Motor neuron (in vitro differentiated cells): ENCODE measurements around the gene SPATA16. TPM values are rescaled to one million over a fixed set of nuclear protein-coding genes. Genes with fewer than 3 reads are reported as not detected.

Experiments
- ATAC-seq, 8 experiments: fragments of 200-7000 bp; cut with Tn5 transposase; replicated peaks in 6 of 8; 2 replicates each; pipeline ENCODE4 v1.8.0; 2021; ENCODE audit warnings: mild to moderate bottlenecking in 8 of 8, moderate library complexity in 8 of 8
- H3K27ac ChIP-seq, 2 donors: fragments of 250-450 bp; sonication (Bioruptor Pico); 2 replicates each; pipeline ENCODE4 v1.9.0; 2021; ENCODE audit warnings: antibody characterized with exemption in 2 of 2, mild to moderate bottlenecking in 2 of 2, moderate library complexity in 1 of 2
- H3K4me1 ChIP-seq, 2 donors: fragments of 250-450 bp; sonication (Bioruptor Pico); replicated peaks in 1 of 2; 2 replicates each; pipeline ENCODE4 v1.6.1; 2021; ENCODE audit warnings: antibody characterized with exemption in 2 of 2, mild to moderate bottlenecking in 2 of 2, moderate library complexity in 1 of 2
- H3K4me3 ChIP-seq, 5 donors: fragments of 250-450 bp; sonication (Bioruptor Pico); 2 replicates each; pipeline ENCODE4 v1.9.0; 2021; ENCODE audit warnings: antibody characterized with exemption in 5 of 5, mild to moderate bottlenecking in 5 of 5, moderate library complexity in 4 of 5
- WGBS, 10 experiments: fragments of 450-650 bp; shearing (Covaris generic); methylation state at CpG; one replicate each; pipeline ENCODE4 v1.0.0; 2022; 5-methylcytosine and 5-hydroxymethylcytosine counted together
- in situ Hi-C, 9 experiments: fragments of 400-800 bp; cut with MboI; loops; one replicate each; pipeline ENCODE4 v1.15.0; 2021; ENCODE audit warnings: low sequenced_read_pairs in 9 of 9, low pct_unique_long_range_greater_than_20kb in 2 of 9; ENCODE audit not compliant: unreplicated experiment in 9 of 9
- total RNA-seq, 8 experiments: library from RNA; unstranded; fragments of 300-600 nt; gene quantifications; 2 replicates each; pipeline versions ENCODE4 v1.2.3 to v1.2.4, GENCODE V29; 2022

SPATA16 gene
- total RNA-seq, 8 experiments from 2014 or later = 0.11 to 0.14 TPM; not detected in 6

DNA sequence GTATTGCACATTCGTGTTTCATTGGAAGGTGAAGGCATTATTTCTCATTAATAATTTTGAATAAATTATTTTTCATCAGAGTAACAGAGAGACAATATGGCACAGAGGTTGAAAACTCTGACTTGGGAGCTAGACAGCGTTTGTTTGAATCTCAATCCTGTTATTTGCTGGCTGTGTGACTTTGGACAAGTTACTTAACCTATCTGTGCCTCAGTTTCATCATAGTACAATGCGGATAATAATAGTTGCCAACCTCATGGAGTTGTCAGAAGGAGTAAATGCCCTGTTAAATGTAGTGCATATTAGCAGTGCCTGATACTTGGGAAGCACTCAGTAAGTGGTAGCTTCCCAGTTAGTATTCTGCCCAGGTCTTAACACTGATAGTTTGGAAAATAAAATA lies 151.7 kb downstream of the SPATA16 start:
- no peak for ATAC-seq
- H3K4me3 ChIP-seq = no peak overlapping the region
- 0 to 100% (median 89%) methylated on average over 1 to 3 of the region's 3 CpGs; no CpG with 5 or more reads in 1 of the 10 experiments for WGBS, 10 experiments
- peaks cover 5 to 14% of the 10 kb centered on the region in 2 donors for H3K4me1 ChIP-seq
- H3K27ac ChIP-seq = no peak overlapping the region
- in situ Hi-C loops = no loop called here

DNA sequence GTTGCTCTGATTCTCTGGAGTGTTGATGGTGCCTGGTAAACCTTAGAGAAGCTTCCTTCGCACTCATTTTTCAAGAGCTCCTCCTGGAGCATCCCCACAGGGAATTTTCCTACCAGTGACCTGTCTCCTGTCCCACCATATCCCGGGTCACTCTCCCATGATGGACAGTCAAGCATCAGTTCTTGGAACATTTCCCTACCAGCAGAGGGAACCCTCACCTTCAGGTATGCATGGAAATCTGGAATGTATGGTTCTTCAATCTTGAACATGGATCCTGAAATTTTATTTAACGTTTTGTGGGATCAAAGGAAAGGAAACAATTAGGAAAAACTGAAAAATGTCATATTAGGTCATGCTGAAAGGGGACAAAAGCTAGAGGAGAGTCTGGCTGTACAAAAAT lies 153.8 kb downstream of the SPATA16 start:
- no peak overlapping the region for H3K27ac ChIP-seq
- H3K4me1 ChIP-seq = peaks cover 5 to 24% of the 10 kb centered on the region in 2 donors
- in situ Hi-C loops = no loop called here
- ATAC-seq = no peak
- H3K4me3 ChIP-seq = no peak overlapping the region
- 0 to 81% (median 47%) methylated on average over 1 to 3 of the region's 3 CpGs for WGBS, 10 experiments

DNA sequence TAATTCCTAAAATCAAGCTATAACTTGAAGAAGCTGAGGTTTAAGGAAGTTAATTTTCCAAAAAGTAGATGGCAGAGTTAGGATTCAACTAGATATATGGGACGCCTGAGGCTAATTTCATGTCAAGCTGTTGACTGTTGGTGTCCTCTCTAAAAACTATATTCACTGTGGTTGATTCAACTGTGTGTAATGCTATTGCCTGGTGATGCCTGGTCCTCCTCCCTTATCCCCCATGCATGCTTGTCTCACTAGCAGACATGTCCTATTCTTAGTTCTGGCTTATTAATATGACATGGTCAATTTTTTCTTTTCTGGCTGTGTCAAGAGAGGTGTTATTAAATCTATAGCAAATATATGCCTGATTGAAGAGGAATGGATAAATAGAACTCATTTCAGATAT lies 156.1 kb downstream of the SPATA16 start:
- Histone ChIP-seq H3K4me1 (peaks cover 0 to 17% of the 10 kb centered on the region in 2 donors), H3K4me3 (no peak overlapping the region), H3K27ac (no peak overlapping the region)
- 0 to 100% (median 86%) methylated on average over 1 of the region's 1 CpG; no CpG with 5 or more reads in 5 of the 10 experiments for WGBS, 10 experiments
- in situ Hi-C loops = no loop called here
- no peak for ATAC-seq

DNA sequence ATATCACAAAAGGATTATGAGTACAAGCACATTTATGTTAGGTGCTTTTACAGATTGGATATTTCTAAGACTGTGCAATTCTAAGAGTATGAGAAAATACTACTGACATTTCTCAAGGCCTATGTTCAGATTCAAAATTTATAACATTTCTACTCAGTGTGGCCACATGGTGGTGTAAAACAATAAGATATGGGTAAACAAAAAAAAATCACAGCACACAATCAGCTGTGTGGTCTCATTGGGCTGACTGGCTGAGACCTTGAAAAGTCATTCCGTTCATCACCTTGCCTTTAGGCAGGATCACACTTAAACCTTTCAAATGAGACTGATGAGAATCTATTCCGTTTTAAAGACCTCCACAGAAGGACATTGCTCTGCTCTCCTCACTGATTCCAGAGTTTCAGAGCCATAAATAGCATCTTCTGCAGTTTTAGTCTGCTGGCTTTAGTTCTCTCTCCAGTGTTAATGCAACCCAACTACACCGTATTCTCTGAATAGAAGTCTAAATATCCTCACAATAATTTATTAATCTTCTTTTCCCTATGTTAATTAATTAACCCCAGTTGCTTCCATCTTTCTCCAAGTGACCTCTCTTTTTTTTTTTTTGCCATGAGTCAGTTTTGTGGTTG lies 158.2 kb downstream of the SPATA16 start:
- peak in 7 of 8 experiments; percentile 32 to 60 (median 48) for ATAC-seq
- WGBS, 10 experiments = 0 to 92% (median 64%) methylated on average over 2 to 3 of the region's 3 CpGs

DNA sequence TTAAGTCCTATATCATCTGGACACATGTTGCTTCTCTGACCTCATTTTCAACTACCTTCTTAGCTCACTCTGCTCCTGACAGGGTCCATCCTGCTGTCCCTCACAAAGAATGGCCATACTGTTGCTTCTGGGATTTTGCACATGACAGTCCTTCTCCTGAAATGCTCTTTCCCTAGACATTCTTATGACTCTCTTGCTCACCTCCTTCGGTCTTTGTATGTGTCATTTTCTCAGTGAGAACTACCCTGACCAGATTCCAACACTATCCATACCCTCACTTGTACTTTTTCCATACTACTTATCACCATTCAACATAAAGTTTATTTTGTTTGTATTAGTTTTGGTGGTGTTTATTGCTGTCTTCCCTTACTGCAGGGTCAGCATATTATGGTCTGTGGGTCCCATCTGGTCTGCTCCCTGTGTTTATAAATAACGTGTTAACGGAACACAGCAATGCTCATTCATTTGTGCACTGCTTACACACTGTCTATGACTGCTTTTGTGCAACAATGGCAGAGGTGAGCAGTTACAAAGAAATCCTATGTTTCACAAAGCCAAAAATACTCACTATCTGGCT lies 159.5 kb downstream of the SPATA16 start:
- no peak overlapping the region for H3K27ac ChIP-seq
- ATAC-seq = no peak
- in situ Hi-C loops = no loop called here
- no peak overlapping the region for H3K4me3 ChIP-seq
- H3K4me1 ChIP-seq = peaks cover 0 to 17% of the 10 kb centered on the region in 2 donors
- 0 to 100% (median 85%) methylated on average over 1 to 3 of the region's 3 CpGs; no CpG with 5 or more reads in 1 of the 10 experiments for WGBS, 10 experiments

More for the DNA sequence above, 158.2 kb downstream of the SPATA16 start:
- H3K27ac ChIP-seq = no peak overlapping the region
- in situ Hi-C loops = no loop called here
- H3K4me1 ChIP-seq = peaks cover 0 to 17% of the 10 kb centered on the region in 2 donors
- no peak overlapping the region for H3K4me3 ChIP-seq

DNA sequence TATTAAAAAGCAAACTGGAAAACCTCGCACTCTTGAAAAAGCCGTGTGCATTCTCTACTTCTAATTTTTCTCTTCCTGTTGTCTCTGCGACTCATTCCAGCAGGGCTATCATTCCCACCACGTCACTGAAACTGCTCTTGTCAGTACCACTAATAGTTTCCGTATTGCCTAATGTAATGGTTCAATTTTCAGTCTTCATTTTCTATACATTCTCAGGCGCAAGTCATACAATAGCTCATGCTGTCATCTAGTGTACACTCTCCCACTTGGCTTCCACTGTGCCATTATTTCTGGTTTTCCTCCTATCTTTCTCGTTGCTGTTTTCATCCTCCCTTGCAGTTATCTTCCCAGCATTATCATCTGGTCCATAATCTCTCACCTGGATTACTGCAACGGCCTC lies 160.2 kb downstream of the SPATA16 start:
- Histone ChIP-seq H3K4me1 (peaks cover 0 to 17% of the 10 kb centered on the region in 2 donors), H3K4me3 (no peak overlapping the region), H3K27ac (no peak overlapping the region)
- in situ Hi-C loops = no loop called here
- no peak for ATAC-seq
- WGBS, 10 experiments = 19 to 97% (median 84%) methylated on average over 5 to 8 of the region's 8 CpGs

DNA sequence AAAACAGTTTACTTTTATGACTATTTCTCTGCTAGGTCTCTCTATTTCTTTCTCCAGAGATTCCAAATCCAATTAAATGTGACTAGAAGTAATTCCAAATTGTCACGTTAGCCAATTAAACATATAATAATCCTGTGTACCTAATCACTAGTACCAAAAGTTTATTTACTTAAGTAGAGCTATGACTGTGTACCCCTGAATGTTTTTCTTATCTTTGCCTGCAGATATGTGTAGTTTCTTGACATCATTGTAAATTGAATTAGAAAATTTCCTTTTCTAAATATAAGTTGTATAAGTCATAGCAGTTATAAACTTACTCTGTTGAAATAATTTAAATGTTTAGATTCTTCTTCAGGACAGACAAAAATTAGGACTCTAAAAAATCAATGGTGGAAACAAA lies 163.3 kb downstream of the SPATA16 start:
- Histone ChIP-seq H3K27ac (no peak overlapping the region), H3K4me1 (peaks cover 0 to 10% of the 10 kb centered on the region in 2 donors), H3K4me3 (no peak overlapping the region)
- in situ Hi-C loops = no loop called here
- ATAC-seq = no peak
- WGBS, 10 experiments = 0 to 100% (median 100%) methylated on average over 1 of the region's 1 CpG; no CpG with 5 or more reads in 2 of the 10 experiments

DNA sequence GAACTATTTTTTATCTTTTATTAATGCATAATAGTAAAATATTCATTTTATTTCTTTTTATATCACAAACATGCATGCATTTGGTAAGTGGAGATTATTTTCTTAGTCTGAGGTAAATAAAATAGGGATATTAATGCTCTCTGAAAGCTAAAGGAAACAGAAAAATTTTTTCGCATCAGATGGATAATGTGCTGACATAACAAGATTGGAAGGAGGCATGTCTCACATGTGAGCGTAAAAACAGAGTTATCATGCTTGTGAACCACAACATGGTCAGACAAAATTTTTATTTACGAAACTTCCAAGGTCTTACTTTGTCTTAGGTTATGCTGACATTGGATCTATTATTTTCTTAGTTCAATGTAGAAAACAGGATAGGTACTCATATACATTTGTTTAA lies 166.1 kb downstream of the SPATA16 start:
- Histone ChIP-seq H3K4me1 (no peaks in the 10 kb centered on the region), H3K27ac (no peak overlapping the region), H3K4me3 (no peak overlapping the region)
- no peak for ATAC-seq
- WGBS, 10 experiments = 15 to 100% (median 79%) methylated on average over 2 to 3 of the region's 3 CpGs
- in situ Hi-C loops = no loop called here

DNA sequence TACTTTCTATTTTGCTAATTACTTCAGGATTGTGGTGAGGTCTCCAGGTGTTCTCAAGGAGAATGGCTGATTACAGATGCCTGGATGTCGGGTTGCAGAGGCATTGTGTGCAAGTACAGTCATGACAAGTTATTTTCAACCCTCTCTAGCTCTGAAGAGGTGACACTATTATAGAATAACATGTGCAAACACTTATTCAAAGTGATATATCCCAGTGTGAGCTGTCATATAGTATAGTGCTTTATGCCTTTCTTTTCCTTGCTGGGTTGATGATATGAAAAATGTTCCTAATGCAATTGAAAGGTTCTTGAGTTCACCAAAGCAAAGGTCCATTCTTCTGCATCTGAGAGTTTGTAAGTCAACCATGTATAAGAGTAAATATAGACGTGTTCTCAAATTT lies 167.2 kb downstream of the SPATA16 start:
- 0 to 89% (median 40%) methylated on average over 1 to 2 of the region's 2 CpGs; no CpG with 5 or more reads in 3 of the 10 experiments for WGBS, 10 experiments
- in situ Hi-C loops = no loop called here
- ATAC-seq = no peak

DNA sequence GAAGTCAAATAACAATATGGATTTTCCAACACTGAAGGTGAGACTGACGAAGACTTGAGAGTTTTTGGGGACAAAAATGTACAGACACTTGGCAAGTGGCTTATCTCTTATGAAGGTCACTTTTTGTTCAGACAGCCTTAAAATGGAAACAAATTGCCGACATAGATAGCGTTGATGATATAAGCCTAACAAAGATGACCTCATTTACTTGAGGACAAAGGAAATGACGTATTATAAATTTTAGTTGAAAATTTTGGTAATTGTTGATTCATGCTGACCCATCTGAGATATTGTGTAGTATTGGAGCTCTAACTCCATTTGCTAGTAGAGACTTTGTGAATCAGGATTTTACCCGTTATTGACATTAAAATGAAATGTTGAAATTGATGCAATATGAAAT lies 168.3 kb downstream of the SPATA16 start:
- no peak for ATAC-seq
- Histone ChIP-seq H3K27ac (no peak overlapping the region), H3K4me3 (no peak overlapping the region), H3K4me1 (no peaks in the 10 kb centered on the region)
- in situ Hi-C loops = no loop called here
- whole genome bisulfite sequencing, 10 experiments = 6 to 100% (median 77%) methylated on average over 3 to 5 of the region's 5 CpGs; no CpG with 5 or more reads in 1 of the 10 experiments

More for the DNA sequence above, 167.2 kb downstream of the SPATA16 start:
- H3K4me3 ChIP-seq = no peak overlapping the region
- no peaks in the 10 kb centered on the region for H3K4me1 ChIP-seq
- no peak overlapping the region for H3K27ac ChIP-seq

DNA sequence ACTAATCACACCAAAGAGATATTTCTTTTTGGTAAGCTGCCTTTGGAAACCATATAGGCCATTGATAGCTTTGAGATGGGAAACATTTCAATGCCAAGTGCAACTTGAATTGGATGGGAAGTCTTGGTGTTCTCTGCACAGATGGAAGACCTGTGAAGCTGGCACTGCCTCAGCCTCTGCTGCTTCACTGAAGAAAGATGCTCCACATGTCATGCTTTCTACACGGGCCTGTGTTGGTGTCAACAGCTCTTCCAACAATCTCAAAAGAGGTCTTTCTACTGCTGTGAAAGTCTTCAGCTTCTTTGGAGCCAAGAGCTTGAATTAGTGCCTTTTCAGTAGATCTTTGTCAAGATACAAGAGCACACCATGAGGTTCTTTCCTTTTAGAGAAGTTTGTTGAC lies 169.0 kb downstream of the SPATA16 start:
- Histone ChIP-seq H3K4me3 (no peak overlapping the region), H3K4me1 (no peaks in the 10 kb centered on the region), H3K27ac (no peak overlapping the region)
- in situ Hi-C loops = no loop called here
- no peak for ATAC-seq
- 0 to 100% (median 67%) methylated on average over 1 of the region's 1 CpG; no CpG with 5 or more reads in 4 of the 10 experiments for WGBS, 10 experiments

DNA sequence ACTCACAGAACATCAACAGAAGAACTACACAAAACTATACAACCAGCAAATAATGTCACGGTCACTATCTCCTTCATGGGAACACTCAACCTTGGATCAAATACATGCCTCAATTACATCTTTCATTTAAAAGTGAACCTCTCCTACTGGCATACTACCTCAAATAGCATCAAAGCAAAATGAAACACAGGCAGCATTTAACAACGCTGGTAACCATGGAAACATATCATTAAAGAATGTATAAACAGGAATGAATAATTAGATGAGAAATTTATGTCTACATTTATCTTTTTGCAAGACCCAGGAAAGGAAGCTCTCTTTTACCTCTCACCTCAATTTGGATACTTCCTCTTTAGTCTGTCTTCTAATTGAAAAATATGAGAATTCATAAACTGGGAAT lies 172.4 kb downstream of the SPATA16 start:
- no peak overlapping the region for H3K4me3 ChIP-seq
- no peak overlapping the region for H3K27ac ChIP-seq
- 0 to 94% (median 86%) methylated on average over 1 to 2 of the region's 2 CpGs; no CpG with 5 or more reads in 1 of the 10 experiments for WGBS, 10 experiments
- no peak for ATAC-seq
- in situ Hi-C loops = no loop called here
- H3K4me1 ChIP-seq = no peaks in the 10 kb centered on the region

DNA sequence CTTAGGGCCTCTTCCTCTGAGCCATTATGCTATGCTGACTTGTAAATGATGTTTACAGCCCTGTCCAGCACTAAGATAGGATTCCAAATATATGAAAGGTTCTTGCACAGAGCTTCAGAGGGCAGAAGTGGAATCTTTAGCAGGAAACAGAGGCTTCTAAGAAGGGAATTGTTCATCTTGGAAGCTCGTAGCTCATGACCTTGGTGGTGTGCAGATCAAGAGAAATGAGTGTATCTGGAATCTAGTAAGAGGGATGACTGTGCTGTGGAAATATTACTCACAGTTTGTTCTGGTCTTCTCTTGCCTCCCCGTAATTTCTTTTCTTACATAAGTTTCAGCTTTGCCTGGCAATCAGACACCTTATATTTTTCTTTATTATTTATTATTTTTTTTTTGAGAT lies 175.8 kb downstream of the SPATA16 start:
- no peak overlapping the region for H3K27ac ChIP-seq
- WGBS, 10 experiments = 6 to 100% (median 57%) methylated on average over 1 to 2 of the region's 2 CpGs
- no peak for ATAC-seq
- H3K4me1 ChIP-seq = no peaks in the 10 kb centered on the region
- no peak overlapping the region for H3K4me3 ChIP-seq
- in situ Hi-C loops = no loop called here
